K562 (cell line): ENCODE results near the gene GCSAM. TPM values are rescaled to one million over a fixed set of nuclear protein-coding genes. Genes with fewer than 3 reads are reported as not detected.

Source experiments
- AFF1 ChIP-seq, 2 experiments: fragments of 450-650 bp; IDR thresholded peaks; 2 replicates each; pipeline ENCODE4 v1.6.1; 2018; ENCODE audit warnings: mild to moderate bottlenecking in 2 of 2, low read depth in 1 of 2; ENCODE audit not compliant: partially characterized antibody in 2 of 2
- ATF1 ChIP-seq, 2 experiments: fragments of 450-650 bp in 1 of 2; IDR thresholded peaks; 2 replicates each; pipeline ENCODE4 v1.6.1; 2016; ENCODE audit warnings: missing compliant biosample characterization in 1 of 2, missing genetic modification characterization in 1 of 2
- CCAR2 ChIP-seq: fragments of 200-400 bp; formaldehyde crosslinking; IDR thresholded peaks from 2 replicates; pipeline ENCODE4 v1.6.1; 2017; ENCODE audit warnings: mild to moderate bottlenecking, low read depth, low read length
- DLX4 ChIP-seq: fragments of 250-450 bp; sonication (Bioruptor Pico); IDR thresholded peaks from 2 replicates; pipeline ENCODE4 v1.6.1; 2021; ENCODE audit warnings: mild to moderate bottlenecking
- FIP1L1 ChIP-seq: fragments of 200-400 bp; formaldehyde crosslinking; IDR thresholded peaks from 2 replicates; pipeline ENCODE4 v1.6.1; 2018; ENCODE audit warnings: mild to moderate bottlenecking, low read depth, low read length; ENCODE audit not compliant: poor library complexity, severe bottlenecking
- FOXP4 ChIP-seq: sonication (generic); formaldehyde crosslinking; IDR thresholded peaks from 2 replicates; pipeline ENCODE4 v1.8.0; 2022; ENCODE audit warnings: mild to moderate bottlenecking, missing genetic modification reagents, borderline replicate concordance
- GABPB2 ChIP-seq: fragments of 250-450 bp; sonication (Bioruptor Pico); conservative IDR thresholded peaks from 2 replicates; pipeline ENCODE4 v1.5.1; 2021; ENCODE audit warnings: mild to moderate bottlenecking
- HCFC1 ChIP-seq: IDR thresholded peaks from 2 replicates; pipeline ENCODE4 v1.6.1; 2012; ENCODE audit warnings: low read depth, low read length, improper control_type of control experiment
- HDGF ChIP-seq: fragments of 450-650 bp; IDR thresholded peaks from 2 replicates; pipeline ENCODE4 v1.6.1; 2016
- JUND ChIP-seq, 2 experiments: IDR thresholded peaks; 2 replicates in 1 of 2; 3 replicates in 1 of 2; pipeline ENCODE4 v1.6.1; 2011; ENCODE audit warnings: borderline replicate concordance in 2 of 2, low read depth in 2 of 2, low read length in 2 of 2, improper control_type of control experiment in 1 of 2, missing biosample characterization in 1 of 2, missing genetic modification characterization in 1 of 2, missing genetic modification reagents in 1 of 2
- LEF1 ChIP-seq: fragments of 450-650 bp; IDR thresholded peaks from 2 replicates; pipeline ENCODE4 v1.6.1; 2016; ENCODE audit warnings: mild to moderate bottlenecking
- MCM2 ChIP-seq: fragments of 450-650 bp; IDR thresholded peaks from 2 replicates; pipeline ENCODE4 v1.6.1; 2017; ENCODE audit warnings: low read depth, mild to moderate bottlenecking
- SREBF2 ChIP-seq: sonication (generic); formaldehyde crosslinking; IDR thresholded peaks from 2 replicates; pipeline ENCODE4 v1.4.0; 2020; ENCODE audit warnings: mild to moderate bottlenecking, missing genetic modification reagents
- TSHZ1 ChIP-seq: fragments of 250-450 bp; sonication (Bioruptor Pico); IDR thresholded peaks from 2 replicates; pipeline ENCODE4 v1.4.0; 2020; ENCODE audit warnings: mild to moderate bottlenecking, moderate library complexity
- ZBTB9 ChIP-seq: fragments of 450-650 bp; formaldehyde crosslinking; IDR thresholded peaks from 2 replicates; pipeline ENCODE4 v1.4.0; 2020; ENCODE audit warnings: mild to moderate bottlenecking, moderate library complexity
- ZFX ChIP-seq: sonication (generic); formaldehyde crosslinking; IDR thresholded peaks from 2 replicates; pipeline ENCODE4 v1.8.0; 2022; ENCODE audit warnings: mild to moderate bottlenecking, missing genetic modification reagents, moderate library complexity
- polyA plus RNA-seq, 8 experiments: library from polyadenylated mRNA; depleted of rRNA in 4 of 8; stranded (reverse) in 5 of 8; unstranded in 3 of 8; fragments of >200 nt; fragmentation: Nextera tagmentation in 2 of 8; fragmentation: Illumina TruSeq in 1 of 8; extraction: Ambion mirVana in 2 of 8; extraction: Trizol in 1 of 8; gene quantifications; 2 replicates each; pipeline versions ENCODE4 v1.2.1 to v1.2.3, GENCODE V29; 2011 to 2014; ENCODE audit warnings: inconsistent platforms in 1 of 8, missing spikeins in 1 of 8
- total RNA-seq, 7 experiments: library from RNA; depleted of rRNA in 6 of 7; stranded (reverse); fragments of >200 nt in 6 of 7; fragmentation: Illumina TruSeq in 2 of 7; extraction: Trizol in 2 of 7; gene quantifications; 2 replicates each; pipeline versions ENCODE4 v1.2.1 to v1.2.3, GENCODE V29; 2011 to 2021; ENCODE audit warnings: low replicate concordance in 1 of 7

GCSAM gene
- total and polyA plus RNA-seq, 9 of the 15 experiments (the other 6 are each of a cell fraction or from before 2014, with no cell fraction given) = 0.10 TPM; not detected in 8

GRCh38 chr3:112097378-112097777 is 35.7 kb downstream of the GCSAM start (continued):
- no peak for TF ChIP-seq FIP1L1
- no peak for TF ChIP-seq SREBF2
- TF ChIP-seq ZFX (CRISPR knock-in tag) = no peak
- TF ChIP-seq FOXP4 (CRISPR knock-in tag) = no peak
- no peak for TF ChIP-seq LEF1
- no peak for TF ChIP-seq MCM2
- TF ChIP-seq GABPB2 (CRISPR knock-in tag) = no peak
- no peak for TF ChIP-seq CCAR2
- TF ChIP-seq DLX4 (CRISPR knock-in tag) = no peak
- no peak for TF ChIP-seq ATF1 (CRISPR knock-in tag; IDR thresholded peaks at IDR 0.05)
- TF ChIP-seq ATF1 (tag; IDR thresholded peaks at IDR 0.05) = 0 out of 2 replicates have a peak, but pooled peaks have one; percentile 28
- no peak for TF ChIP-seq HDGF
- peak; percentile 47; the same call in 1 of the 2 replicates for TF ChIP-seq JUND (IDR thresholded peaks at IDR 0.05; ENCODE audit: borderline replicate concordance, low read depth, low read length)
- TF ChIP-seq JUND (tag; IDR thresholded peaks at IDR 0.05; ENCODE audit: borderline replicate concordance, low read depth, low read length) = peak; percentile 70; the same call in 2 of the 3 replicates
- TF ChIP-seq ZBTB9 (CRISPR knock-in tag) = no peak
- TF ChIP-seq AFF1 (IDR thresholded peaks at IDR 0.05; ENCODE audit: low read depth in 1 of 2, partially characterized antibody in 2 of 2) = no peak
- TF ChIP-seq HCFC1 = no peak
- TF ChIP-seq TSHZ1 (CRISPR knock-in tag) = no peak
